Renal cortical epithelial cell (primary cell): ENCODE data around the gene TAF11L13. TPM values are rescaled to one million over a fixed set of nuclear protein-coding genes. Genes with fewer than 3 reads are reported as not detected.

Source experiments
- DNase-seq: peaks from one replicate; pipeline ENCODE4 v3.0.0-alpha.2; 2011; ENCODE audit warnings: low read depth
- total RNA-seq: library from RNA; depleted of rRNA; stranded (reverse); fragments of >200 nt; gene quantifications from 2 replicates; pipeline ENCODE4 v1.2.3, GENCODE V29; 2014

The TAF11L13 gene
- total RNA-seq, 1 donor from 2014 or later = not detected

- no peak for DNase-seq
These were observed 47.8 kb downstream of the TAF11L13 start for GRCh38 chr5:17679597-17680203.

GRCh38 chr5:17680737-17681136 is 48.8 kb downstream of the TAF11L13 start:
- no peak for DNase-seq

Other genes with a start within 250 kb of the TAF11L13 start
- not detected in 2 replicates for gene TAF11L2, start 133.9 kb upstream of the TAF11L13 start, total RNA-seq
- not detected in 2 replicates for gene TAF11L3, start 113.7 kb upstream of the TAF11L13 start, total RNA-seq
- gene TAF11L4, start 110.3 kb upstream of the TAF11L13 start, total RNA-seq = not detected in 2 replicates
- not detected in 2 replicates for gene TAF11L5, start 106.9 kb upstream of the TAF11L13 start, total RNA-seq
- not detected in 2 replicates for gene TAF11L6, start 103.4 kb upstream of the TAF11L13 start, total RNA-seq
- not detected in 2 replicates for gene TAF11L7, start 46.3 kb upstream of the TAF11L13 start, total RNA-seq
- gene TAF11L8, start 41.1 kb upstream of the TAF11L13 start, total RNA-seq = not detected in 2 replicates
- not detected in 2 replicates for gene TAF11L9, start 37.7 kb upstream of the TAF11L13 start, total RNA-seq
- not detected in 2 replicates for gene TAF11L10, start 34.3 kb upstream of the TAF11L13 start, total RNA-seq
- gene TAF11L11, start 27.9 kb upstream of the TAF11L13 start, total RNA-seq = not detected in 2 replicates
- not detected in 2 replicates for gene TAF11L12, start 21.7 kb upstream of the TAF11L13 start, total RNA-seq
- gene TAF11L14, start 2.4 kb downstream of the TAF11L13 start, total RNA-seq = not detected in 2 replicates